ENCODE data around the gene PNMA6F. TPM values are rescaled to one million over a fixed set of nuclear protein-coding genes. Genes with fewer than 3 reads are reported as not detected.

Gene PNMA6F
- not detected in 2 replicates for total RNA-seq (2014; rRNA removed; shearing (Covaris generic))
- polyA plus RNA-seq (2015; cell fraction: cytosol; rRNA removed) = not detected in 2 replicates
- polyA plus RNA-seq (2015; cell fraction: nucleus; rRNA removed) = not detected in 2 replicates

- no peak for DNase-seq (ENCODE audit: low read depth)
Measured at GRCh38 chrX:153321381-153322124, at the start of gene PNMA6F. Gene PNMA6F (minus strand): TSS chrX:153321767. CDS start chrX:153320674, 1,093 bp downstream.

GRCh38 chrX:153371256-153371655 lies 49.7 kb upstream of the PNMA6F start:
- no peak for DNase-seq (ENCODE audit: low read depth)

GRCh38 chrX:153370293-153371055 lies 48.9 kb upstream of the PNMA6F start:
- peak; percentile 1 for DNase-seq (ENCODE audit: low read depth)

- DNase-seq (ENCODE audit: low read depth) = no peak
Measured at GRCh38 chrX:153366878-153367538, 45.4 kb upstream of the PNMA6F start.

- no peak for DNase-seq (ENCODE audit: low read depth)
Measured at GRCh38 chrX:153366119-153366518, 44.6 kb upstream of the PNMA6F start.

- DNase-seq (ENCODE audit: low read depth) = no peak
Measured at GRCh38 chrX:153365670-153366069, 44.1 kb upstream of the PNMA6F start.

- no peak for DNase-seq (ENCODE audit: low read depth)
Measured at GRCh38 chrX:153361781-153362397, 40.3 kb upstream of the PNMA6F start.

- no peak for DNase-seq (ENCODE audit: low read depth)
Measured at GRCh38 chrX:153357877-153358276, 36.3 kb upstream of the PNMA6F start.

- DNase-seq (ENCODE audit: low read depth) = no peak
Measured at GRCh38 chrX:153353416-153353815, 31.8 kb upstream of the PNMA6F start.

GRCh38 chrX:153352858-153353257 lies 31.3 kb upstream of the PNMA6F start:
- DNase-seq (ENCODE audit: low read depth) = no peak

- no peak for DNase-seq (ENCODE audit: low read depth)
Measured at GRCh38 chrX:153351981-153352380, 30.4 kb upstream of the PNMA6F start.

- no peak for DNase-seq (ENCODE audit: low read depth)
Measured at GRCh38 chrX:153349952-153350351, 28.4 kb upstream of the PNMA6F start.

GRCh38 chrX:153348421-153348820 lies 26.9 kb upstream of the PNMA6F start:
- no peak for DNase-seq (ENCODE audit: low read depth)

- no peak for DNase-seq (ENCODE audit: low read depth)
Measured at GRCh38 chrX:153347530-153347929, 26.0 kb upstream of the PNMA6F start.

GRCh38 chrX:153343674-153344073 lies 22.1 kb upstream of the PNMA6F start:
- no peak for DNase-seq (ENCODE audit: low read depth)

- DNase-seq (ENCODE audit: low read depth) = no peak
Measured at GRCh38 chrX:153342762-153343558, 21.4 kb upstream of the PNMA6F start.

GRCh38 chrX:153340111-153340510 lies 18.5 kb upstream of the PNMA6F start:
- no peak for DNase-seq (ENCODE audit: low read depth)

GRCh38 chrX:153339662-153340061 lies 18.1 kb upstream of the PNMA6F start:
- DNase-seq (ENCODE audit: low read depth) = no peak

GRCh38 chrX:153338836-153339235 lies 17.3 kb upstream of the PNMA6F start:
- DNase-seq (ENCODE audit: low read depth) = no peak

GRCh38 chrX:153336988-153337387 lies 15.4 kb upstream of the PNMA6F start:
- no peak for DNase-seq (ENCODE audit: low read depth)
